ENCODE data around the gene FAM53B. TPM values are rescaled to one million over a fixed set of nuclear protein-coding genes. Genes with fewer than 3 reads are reported as not detected.

The FAM53B gene
- total and polyA plus RNA-seq, 2 experiments from 2014 or later = 2.1 to 10.1 TPM

GRCh38 chr10:124652200-124652599 lies 92.0 kb downstream of the FAM53B start:
- H3K79me2 ChIP-seq (ENCODE audit: insufficient read depth) = peaks cover under 1% of the 10 kb centered on the region; the same call in 1 of the 2 replicates
- no peak for DNase-seq
- no peaks in the 10 kb centered on the region for H3F3A ChIP-seq (ENCODE audit: insufficient read depth)
- in situ Hi-C loops (cut with MboI) = no loop called here
- peaks cover 8% of the 10 kb centered on the region for H3K4me1 ChIP-seq (ENCODE audit: insufficient read depth)
- H3K36me3 ChIP-seq (ENCODE audit: low read depth) = no peaks in the 10 kb centered on the region
- TF ChIP-seq EZH2phosphoT487 (IDR thresholded peaks at IDR 0.05; ENCODE audit: insufficient read depth, low read depth) = no peak
- no peak for TF ChIP-seq EZH2 (IDR thresholded peaks at IDR 0.05; ENCODE audit: insufficient read depth, poor library complexity, severe bottlenecking)
- no peak overlapping the region for H2AFZ ChIP-seq
- H3K9me2 ChIP-seq (ENCODE audit: insufficient read depth) = no peaks in the 10 kb centered on the region
- H3K27me3 ChIP-seq (replicated peaks; ENCODE audit: insufficient read depth) = no peaks in the 10 kb centered on the region
- no peak overlapping the region for H3K9ac ChIP-seq
- WGBS, 2 experiments (ENCODE audit: low coverage in 1 of 2, low lambda C conversion rate in 2 of 2, missing lambda C conversion rate in 2 of 2) = 78 to 82% methylated on average over 5 of the region's 5 CpGs
- no peak overlapping the region for H3K27ac ChIP-seq
- no peak overlapping the region for H3K4me3 ChIP-seq
- no peaks in the 10 kb centered on the region for H3K9me3 ChIP-seq (ENCODE audit: low read depth)
- H4K20me1 ChIP-seq (ENCODE audit: insufficient read depth) = no peaks in the 10 kb centered on the region
- H3K4me2 ChIP-seq (ENCODE audit: unreplicated experiment) = no peak overlapping the region

GRCh38 chr10:124651402-124651891 lies 92.7 kb downstream of the FAM53B start:
- Histone ChIP-seq H4K20me1 (ENCODE audit: insufficient read depth) (no peaks in the 10 kb centered on the region), H3K36me3 (ENCODE audit: low read depth) (no peaks in the 10 kb centered on the region), H3K4me1 (ENCODE audit: insufficient read depth) (peaks cover 13% of the 10 kb centered on the region), H3K9me2 (ENCODE audit: insufficient read depth) (no peaks in the 10 kb centered on the region), H3K9ac (no peak overlapping the region), H3K79me2 (ENCODE audit: insufficient read depth) (peaks cover 5% of the 10 kb centered on the region; the same call in 1 of the 2 replicates), H3K4me3 (no peak overlapping the region), H3K27ac (no peak overlapping the region), H3F3A (ENCODE audit: insufficient read depth) (no peaks in the 10 kb centered on the region), H2AFZ (no peak overlapping the region), H3K9me3 (ENCODE audit: low read depth) (no peaks in the 10 kb centered on the region), H3K27me3 (replicated peaks; ENCODE audit: insufficient read depth) (no peaks in the 10 kb centered on the region), H3K4me2 (ENCODE audit: unreplicated experiment) (no peak overlapping the region)
- in situ Hi-C loops (cut with MboI) = no loop called here
- no peak for DNase-seq
- WGBS, 2 experiments (ENCODE audit: low coverage in 1 of 2, low lambda C conversion rate in 2 of 2, missing lambda C conversion rate in 2 of 2) = 93 to 97% methylated on average over 13 to 14 of the region's 14 CpGs
- TF ChIP-seq EZH2phosphoT487 (IDR thresholded peaks at IDR 0.05; ENCODE audit: insufficient read depth, low read depth) (no peak), EZH2 (IDR thresholded peaks at IDR 0.05; ENCODE audit: insufficient read depth, poor library complexity, severe bottlenecking) (no peak)

- Histone ChIP-seq H3K9me3 (ENCODE audit: low read depth) (no peaks in the 10 kb centered on the region), H3K4me2 (ENCODE audit: unreplicated experiment) (no peak overlapping the region), H3K27me3 (replicated peaks; ENCODE audit: insufficient read depth) (no peaks in the 10 kb centered on the region), H3K4me1 (ENCODE audit: insufficient read depth) (peaks cover 17% of the 10 kb centered on the region), H3K79me2 (ENCODE audit: insufficient read depth) (peaks cover 5% of the 10 kb centered on the region; the same call in 1 of the 2 replicates), H3K36me3 (ENCODE audit: low read depth) (no peaks in the 10 kb centered on the region), H3K9me2 (ENCODE audit: insufficient read depth) (no peaks in the 10 kb centered on the region), H2AFZ (no peak overlapping the region), H3K4me3 (no peak overlapping the region), H3K27ac (no peak overlapping the region), H3K9ac (no peak overlapping the region), H3F3A (ENCODE audit: insufficient read depth) (no peaks in the 10 kb centered on the region), H4K20me1 (ENCODE audit: insufficient read depth) (no peaks in the 10 kb centered on the region)
- in situ Hi-C loops (cut with MboI) = no loop called here
- TF ChIP-seq EZH2 (IDR thresholded peaks at IDR 0.05; ENCODE audit: insufficient read depth, poor library complexity, severe bottlenecking) = no peak
- no peak for TF ChIP-seq EZH2phosphoT487 (IDR thresholded peaks at IDR 0.05; ENCODE audit: insufficient read depth, low read depth)
- WGBS, 2 experiments (ENCODE audit: low coverage in 1 of 2, low lambda C conversion rate in 2 of 2, missing lambda C conversion rate in 2 of 2) = 96 to 97% methylated on average over 13 of the region's 13 CpGs
- DNase-seq = no peak
These were observed 93.3 kb downstream of the FAM53B start for GRCh38 chr10:124650820-124651401.

GRCh38 chr10:124650263-124650662 lies 93.9 kb downstream of the FAM53B start:
- Histone ChIP-seq H3K36me3 (ENCODE audit: low read depth) (no peaks in the 10 kb centered on the region), H3F3A (ENCODE audit: insufficient read depth) (no peaks in the 10 kb centered on the region), H3K4me3 (no peak overlapping the region), H3K27ac (no peak overlapping the region), H3K9me3 (ENCODE audit: low read depth) (no peaks in the 10 kb centered on the region), H3K9me2 (ENCODE audit: insufficient read depth) (no peaks in the 10 kb centered on the region), H3K79me2 (ENCODE audit: insufficient read depth) (peaks cover 5% of the 10 kb centered on the region; the same call in 1 of the 2 replicates), H3K9ac (no peak overlapping the region), H3K4me1 (ENCODE audit: insufficient read depth) (peaks cover 17% of the 10 kb centered on the region), H4K20me1 (ENCODE audit: insufficient read depth) (no peaks in the 10 kb centered on the region), H3K4me2 (ENCODE audit: unreplicated experiment) (no peak overlapping the region), H2AFZ (no peak overlapping the region), H3K27me3 (replicated peaks; ENCODE audit: insufficient read depth) (no peaks in the 10 kb centered on the region)
- in situ Hi-C loops (cut with MboI) = no loop called here
- WGBS, 2 experiments (ENCODE audit: low coverage in 1 of 2, low lambda C conversion rate in 2 of 2, missing lambda C conversion rate in 2 of 2) = 88 to 89% methylated on average over 12 of the region's 12 CpGs
- TF ChIP-seq EZH2 (IDR thresholded peaks at IDR 0.05; ENCODE audit: insufficient read depth, poor library complexity, severe bottlenecking) = no peak
- no peak for TF ChIP-seq EZH2phosphoT487 (IDR thresholded peaks at IDR 0.05; ENCODE audit: insufficient read depth, low read depth)
- DNase-seq = no peak
